OCI-LY1 (cell line): ENCODE results near the gene EPHA4.

Experiments
- H2AFZ ChIP-seq: fragments of 200-600 bp; sonication (generic), shearing (Covaris generic); 2 replicates; pipeline ENCODE4 v1.6.0; 2014; ENCODE audit warnings: antibody characterized with exemption, mild to moderate bottlenecking, low read length
- H3F3A ChIP-seq: fragments of 200-600 bp; sonication (generic), shearing (Covaris generic); 2 replicates; pipeline ENCODE4 v1.6.0; 2014; ENCODE audit warnings: mild to moderate bottlenecking, antibody characterized with exemption, low read length, moderate library complexity; ENCODE audit not compliant: insufficient read depth
- H3K27ac ChIP-seq: fragments of 200-600 bp; sonication (generic); 2 replicates; pipeline ENCODE4 v1.5.1; 2014; ENCODE audit warnings: low read length, mixed run types, mild to moderate bottlenecking, low read depth; ENCODE audit not compliant: poor library complexity, severe bottlenecking
- H3K27me3 ChIP-seq: fragments of 200-600 bp; sonication (generic); 2 replicates; pipeline ENCODE4 v1.6.0; 2014; ENCODE audit warnings: antibody characterized with exemption, mild to moderate bottlenecking, low read length, moderate library complexity; ENCODE audit not compliant: insufficient read depth
- H3K36me3 ChIP-seq: fragments of 200-600 bp; sonication (generic); 2 replicates; pipeline ENCODE4 v1.6.1; 2014; ENCODE audit warnings: mild to moderate bottlenecking, antibody characterized with exemption, low read length, moderate library complexity, mixed read lengths; ENCODE audit not compliant: insufficient read depth
- H3K4me1 ChIP-seq: fragments of 200-600 bp; sonication (generic); 2 replicates; pipeline ENCODE4 v1.5.1; 2014; ENCODE audit warnings: mild to moderate bottlenecking, low read length, moderate library complexity; ENCODE audit not compliant: insufficient read depth, severe bottlenecking
- H3K4me2 ChIP-seq: fragments of 200-600 bp; sonication (generic), shearing (Covaris generic); 2 replicates; pipeline ENCODE4 v1.6.1; 2014; ENCODE audit warnings: low read length
- H3K4me3 ChIP-seq: fragments of 200-600 bp; sonication (generic); 2 replicates; pipeline ENCODE4 v1.5.1; 2014; ENCODE audit warnings: low read length, low read depth, mild to moderate bottlenecking, mixed read lengths; ENCODE audit not compliant: poor library complexity, severe bottlenecking
- H3K79me2 ChIP-seq: fragments of 200-600 bp; shearing (Covaris generic); 2 replicates; pipeline ENCODE4 v1.6.1; 2016; ENCODE audit warnings: mixed run types, low read length, mixed read lengths; ENCODE audit not compliant: insufficient read depth
- H3K9ac ChIP-seq: fragments of 200-600 bp; sonication (generic), shearing (Covaris generic); 2 replicates; pipeline ENCODE4 v1.6.1; 2014; ENCODE audit warnings: mild to moderate bottlenecking, low read length, mixed read lengths
- H3K9me2 ChIP-seq: fragments of 200-600 bp; sonication (generic), shearing (Covaris generic); 2 replicates; pipeline ENCODE4 v1.6.1; 2014; ENCODE audit warnings: low read depth, mild to moderate bottlenecking, low read length, mixed read lengths
- H3K9me3 ChIP-seq: fragments of 200-600 bp; shearing (Covaris generic); 2 replicates; pipeline ENCODE4 v1.6.1; 2014; ENCODE audit warnings: low read length, mixed read lengths
- H4K20me1 ChIP-seq: fragments of 200-600 bp; sonication (generic), shearing (Covaris generic); 2 replicates; pipeline ENCODE4 v1.6.0; 2016; ENCODE audit warnings: mild to moderate bottlenecking, low read length; ENCODE audit not compliant: insufficient read depth
- EZH2 ChIP-seq: fragments of 200-600 bp; sonication (generic), shearing (Covaris generic); IDR thresholded peaks from 2 replicates; pipeline ENCODE4 v1.8.0; 2017; ENCODE audit warnings: borderline replicate concordance, mixed run types, mild to moderate bottlenecking, antibody characterized with exemption, low read length, moderate library complexity, mixed read lengths
- TF ChIP-seq, protein P1 (sequence below): fragments of 200-600 bp; sonication (generic), shearing (Covaris generic); IDR thresholded peaks from 2 replicates; pipeline ENCODE4 v1.5.1; 2017; ENCODE audit warnings: mild to moderate bottlenecking, antibody characterized with exemption, low read length, moderate library complexity, mixed read lengths

Gene EPHA4

GRCh38 chr2:221397187-221397586 is 174.9 kb downstream of the EPHA4 start:
- Histone ChIP-seq H2AFZ (no peak overlapping the region), H3K27ac (no peak overlapping the region), H3K4me1 (no peaks in the 10 kb centered on the region), H3K9ac (no peak overlapping the region), H3K36me3 (no peaks in the 10 kb centered on the region), H3F3A (no peaks in the 10 kb centered on the region), H3K4me2 (no peak overlapping the region), H3K4me3 (no peak overlapping the region), H3K79me2 (no peaks in the 10 kb centered on the region), H3K27me3 (no peaks in the 10 kb centered on the region), H4K20me1 (no peaks in the 10 kb centered on the region), H3K9me2 (no peaks in the 10 kb centered on the region), H3K9me3 (no peaks in the 10 kb centered on the region)
- TF ChIP-seq EZH2, result no peak
- TF ChIP-seq, protein P1, sequence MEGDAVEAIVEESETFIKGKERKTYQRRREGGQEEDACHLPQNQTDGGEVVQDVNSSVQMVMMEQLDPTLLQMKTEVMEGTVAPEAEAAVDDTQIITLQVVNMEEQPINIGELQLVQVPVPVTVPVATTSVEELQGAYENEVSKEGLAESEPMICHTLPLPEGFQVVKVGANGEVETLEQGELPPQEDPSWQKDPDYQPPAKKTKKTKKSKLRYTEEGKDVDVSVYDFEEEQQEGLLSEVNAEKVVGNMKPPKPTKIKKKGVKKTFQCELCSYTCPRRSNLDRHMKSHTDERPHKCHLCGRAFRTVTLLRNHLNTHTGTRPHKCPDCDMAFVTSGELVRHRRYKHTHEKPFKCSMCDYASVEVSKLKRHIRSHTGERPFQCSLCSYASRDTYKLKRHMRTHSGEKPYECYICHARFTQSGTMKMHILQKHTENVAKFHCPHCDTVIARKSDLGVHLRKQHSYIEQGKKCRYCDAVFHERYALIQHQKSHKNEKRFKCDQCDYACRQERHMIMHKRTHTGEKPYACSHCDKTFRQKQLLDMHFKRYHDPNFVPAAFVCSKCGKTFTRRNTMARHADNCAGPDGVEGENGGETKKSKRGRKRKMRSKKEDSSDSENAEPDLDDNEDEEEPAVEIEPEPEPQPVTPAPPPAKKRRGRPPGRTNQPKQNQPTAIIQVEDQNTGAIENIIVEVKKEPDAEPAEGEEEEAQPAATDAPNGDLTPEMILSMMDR, result no peak

GRCh38 chr2:221392228-221392881 is 179.7 kb downstream of the EPHA4 start:
- no peak overlapping the region for H2AFZ ChIP-seq
- no peaks in the 10 kb centered on the region for H3K36me3 ChIP-seq
- H3K9me2 ChIP-seq, result no peaks in the 10 kb centered on the region
- H3F3A ChIP-seq, result no peaks in the 10 kb centered on the region
- no peak overlapping the region for H3K27ac ChIP-seq
- no peak overlapping the region for H3K9ac ChIP-seq
- H3K4me3 ChIP-seq, result no peak overlapping the region
- no peaks in the 10 kb centered on the region for H4K20me1 ChIP-seq
- no peaks in the 10 kb centered on the region for H3K4me1 ChIP-seq
- no peaks in the 10 kb centered on the region for H3K27me3 ChIP-seq
- H3K79me2 ChIP-seq, result no peaks in the 10 kb centered on the region
- TF ChIP-seq, protein P1, result no peak
- TF ChIP-seq EZH2, result no peak
- no peak overlapping the region for H3K4me2 ChIP-seq
- no peaks in the 10 kb centered on the region for H3K9me3 ChIP-seq

GRCh38 chr2:221390878-221391277 is 181.2 kb downstream of the EPHA4 start:
- H3K9ac ChIP-seq, result no peak overlapping the region
- H3K36me3 ChIP-seq, result no peaks in the 10 kb centered on the region
- no peak overlapping the region for H3K27ac ChIP-seq
- H2AFZ ChIP-seq, result no peak overlapping the region
- no peaks in the 10 kb centered on the region for H3F3A ChIP-seq
- no peaks in the 10 kb centered on the region for H3K79me2 ChIP-seq
- H4K20me1 ChIP-seq, result no peaks in the 10 kb centered on the region
- H3K4me3 ChIP-seq, result no peak overlapping the region
- no peak for TF ChIP-seq EZH2
- TF ChIP-seq, protein P1, result no peak
- no peaks in the 10 kb centered on the region for H3K9me2 ChIP-seq
- no peak overlapping the region for H3K4me2 ChIP-seq
- H3K9me3 ChIP-seq, result no peaks in the 10 kb centered on the region
- H3K4me1 ChIP-seq, result no peaks in the 10 kb centered on the region
- H3K27me3 ChIP-seq, result no peaks in the 10 kb centered on the region
